ENCODE data around the gene GLIPR1. TPM values are rescaled to one million over a fixed set of nuclear protein-coding genes. Genes with fewer than 3 reads are reported as not detected.

Gene GLIPR1
- 0.45 and 4.3 TPM in 2 replicates for total RNA-seq (ENCODE audit: low replicate concordance)
- long read RNA-seq, full-length matches to known transcripts = 1 of 89 reads
- long read RNA-seq, partial matches to known transcripts = 0 of 89 reads
- long read RNA-seq, other reads (novel, unspliced or antisense) = 88 of 89 reads

GRCh38 chr12:75480469-75480949 is at the start of gene GLIPR1:
GLIPR1 (plus strand) TSS chr12:75480755; CDS start chr12:75480881, 126 bp downstream.
- TF ChIP-seq CTCF (conservative IDR thresholded peaks at IDR 0.05) = no peak
- H3K27me3 Mint-ChIP-seq = no peaks in the 10 kb centered on the region
- no peaks in the 10 kb centered on the region for H3K36me3 Mint-ChIP-seq
- H3K4me3 Mint-ChIP-seq = peak within 1 kb of the TSS; percentile 20
- no peak within 1 kb of the TSS for H3K27ac Mint-ChIP-seq
- DNase-seq (ENCODE audit: extremely low spot score, unreplicated experiment) = no peak
- no peaks in the 10 kb centered on the region for H3K9me3 Mint-ChIP-seq
- peaks cover 8% of the 10 kb centered on the region for H3K4me1 Mint-ChIP-seq (ENCODE audit: unreplicated experiment)

GRCh38 chr12:75432924-75433323 is 47.6 kb upstream of the GLIPR1 start:
- Mint-ChIP-seq H3K4me1 (ENCODE audit: unreplicated experiment) (no peaks in the 10 kb centered on the region), H3K4me3 (no peak overlapping the region), H3K27me3 (no peaks in the 10 kb centered on the region), H3K36me3 (no peaks in the 10 kb centered on the region), H3K9me3 (no peaks in the 10 kb centered on the region), H3K27ac (no peak overlapping the region)
- no peak for DNase-seq (ENCODE audit: extremely low spot score, unreplicated experiment)
- TF ChIP-seq CTCF (conservative IDR thresholded peaks at IDR 0.05) = no peak

- Mint-ChIP-seq H3K4me3 (no peak overlapping the region), H3K9me3 (no peaks in the 10 kb centered on the region), H3K4me1 (ENCODE audit: unreplicated experiment) (no peaks in the 10 kb centered on the region), H3K27ac (no peak overlapping the region), H3K27me3 (no peaks in the 10 kb centered on the region), H3K36me3 (no peaks in the 10 kb centered on the region)
- no peak for DNase-seq (ENCODE audit: extremely low spot score, unreplicated experiment)
- no peak for TF ChIP-seq CTCF (conservative IDR thresholded peaks at IDR 0.05)
Observed at GRCh38 chr12:75437564-75437963, 43.0 kb upstream of the GLIPR1 start.

- no peaks in the 10 kb centered on the region for H3K36me3 Mint-ChIP-seq
- no peaks in the 10 kb centered on the region for H3K4me1 Mint-ChIP-seq (ENCODE audit: unreplicated experiment)
- no peaks in the 10 kb centered on the region for H3K9me3 Mint-ChIP-seq
- no peak for DNase-seq (ENCODE audit: extremely low spot score, unreplicated experiment)
- H3K27ac Mint-ChIP-seq = no peak overlapping the region
- H3K4me3 Mint-ChIP-seq = no peak overlapping the region
- TF ChIP-seq CTCF (conservative IDR thresholded peaks at IDR 0.05) = no peak
- no peaks in the 10 kb centered on the region for H3K27me3 Mint-ChIP-seq
Observed at GRCh38 chr12:75438059-75438754, 42.3 kb upstream of the GLIPR1 start.

GRCh38 chr12:75439048-75439447 is 41.5 kb upstream of the GLIPR1 start:
- H3K27ac Mint-ChIP-seq = no peak overlapping the region
- no peaks in the 10 kb centered on the region for H3K36me3 Mint-ChIP-seq
- no peak for TF ChIP-seq CTCF (conservative IDR thresholded peaks at IDR 0.05)
- H3K9me3 Mint-ChIP-seq = no peaks in the 10 kb centered on the region
- no peak overlapping the region for H3K4me3 Mint-ChIP-seq
- no peaks in the 10 kb centered on the region for H3K4me1 Mint-ChIP-seq (ENCODE audit: unreplicated experiment)
- no peaks in the 10 kb centered on the region for H3K27me3 Mint-ChIP-seq
- no peak for DNase-seq (ENCODE audit: extremely low spot score, unreplicated experiment)

Data from type B pancreatic cell (in vitro differentiated cells).